Aortic smooth muscle cell (primary cell): ENCODE measurements around the gene SLC35F1. TPM values are rescaled to one million over a fixed set of nuclear protein-coding genes. Genes with fewer than 3 reads are reported as not detected.

Experiments
- total RNA-seq: library from RNA; depleted of rRNA; stranded (reverse); fragments of >200 nt; gene quantifications from 2 replicates; pipeline ENCODE4 v1.2.3, GENCODE V29; 2014

Gene SLC35F1
- not detected in 2 replicates for total RNA-seq

DNA sequence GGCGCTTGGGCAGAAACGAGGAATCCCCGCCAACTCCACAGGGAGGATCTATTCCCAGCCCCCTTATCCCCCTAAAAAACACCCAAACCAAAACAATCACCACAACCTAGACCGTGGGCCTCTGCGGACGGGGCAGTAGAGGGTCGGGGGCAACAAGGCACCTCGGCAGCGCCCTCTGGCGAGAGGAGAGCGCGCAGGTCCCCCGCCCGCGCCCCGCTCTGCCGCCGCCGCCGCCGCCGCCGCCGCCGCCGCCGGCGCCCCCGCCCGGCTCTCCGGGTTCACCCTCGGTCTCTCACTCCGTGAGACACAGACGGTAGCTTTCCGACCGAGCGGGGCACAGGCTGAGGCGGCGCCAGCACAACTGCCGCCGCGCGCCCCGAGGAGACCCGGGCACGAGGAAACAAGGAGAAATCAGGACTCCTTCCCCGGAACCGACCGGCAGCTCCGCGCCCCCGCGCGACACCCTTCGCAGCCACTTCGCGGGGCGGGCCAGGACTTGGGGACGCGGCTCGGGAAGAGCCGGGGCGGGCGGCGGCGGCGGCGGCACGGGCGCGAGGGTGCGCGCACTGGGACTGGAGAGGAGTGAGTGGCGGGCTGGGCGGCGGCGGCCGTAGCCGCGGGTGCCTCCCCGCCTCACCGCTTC, at the start of gene SLC35F1:
SLC35F1 (plus strand) TSS at position 307 of the 643 bp plus-strand sequence.

Other genes with a start within 250 kb of the SLC35F1 start
- gene NUS1, start 231.8 kb upstream of the SLC35F1 start, total RNA-seq: 15.3 and 16.5 TPM in 2 replicates